IPS-20b (cell line): ENCODE measurements around the gene COL3A1.

Experiments used
- H3K27ac ChIP-seq: one replicate; pipeline ENCODE4 v1.5.1; 2013; ENCODE audit warnings: low read length
- H3K27me3 ChIP-seq: 2 replicates; pipeline ENCODE4 v1.6.1; 2013; ENCODE audit warnings: mild to moderate bottlenecking, low read length, inconsistent platforms; ENCODE audit not compliant: insufficient read depth
- H3K36me3 ChIP-seq: 2 replicates; pipeline ENCODE4 v1.6.1; 2013; ENCODE audit warnings: low read depth, mild to moderate bottlenecking, inconsistent platforms, low read length, moderate library complexity; ENCODE audit not compliant: insufficient read depth
- H3K4me1 ChIP-seq: 2 replicates; pipeline ENCODE4 v1.6.1; 2013; ENCODE audit warnings: mild to moderate bottlenecking, control low read depth, inconsistent platforms, low read length, moderate library complexity; ENCODE audit not compliant: insufficient read depth
- H3K4me3 ChIP-seq: 2 replicates; pipeline ENCODE4 v1.5.1; 2013; ENCODE audit warnings: mild to moderate bottlenecking, low read length, inconsistent platforms
- H3K9ac ChIP-seq: 2 replicates; pipeline ENCODE4 v1.6.1; 2013; ENCODE audit warnings: low read depth, mild to moderate bottlenecking, inconsistent platforms, low read length, moderate library complexity
- H3K9me3 ChIP-seq: 2 replicates; pipeline ENCODE4 v1.6.1; 2013; ENCODE audit warnings: mild to moderate bottlenecking, low read depth, low read length, inconsistent platforms; ENCODE audit not compliant: insufficient read depth

The COL3A1 gene

DNA sequence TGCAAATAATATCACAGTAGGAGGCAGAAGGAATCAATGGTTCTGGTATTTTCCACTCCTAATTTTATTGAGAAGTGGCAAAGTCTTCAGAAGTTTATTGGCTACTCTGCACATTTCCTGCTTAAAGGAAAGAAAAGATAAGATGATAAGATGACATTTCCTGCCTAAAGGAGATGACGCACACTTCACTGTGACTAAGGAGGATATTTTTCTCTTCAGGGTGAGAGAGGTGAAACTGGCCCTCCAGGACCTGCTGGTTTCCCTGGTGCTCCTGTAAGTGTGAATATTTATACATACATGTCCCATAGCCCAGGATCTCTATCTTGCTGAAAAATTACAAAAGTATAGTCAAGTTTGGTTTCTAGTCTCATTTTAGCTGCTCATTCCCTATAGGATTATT, 27.9 kb downstream of the COL3A1 start:
- no peaks in the 10 kb centered on the region for H3K27me3 ChIP-seq
- H3K4me1 ChIP-seq, result no peaks in the 10 kb centered on the region
- H3K9me3 ChIP-seq, result no peaks in the 10 kb centered on the region
- H3K9ac ChIP-seq, result no peak overlapping the region
- H3K36me3 ChIP-seq, result no peaks in the 10 kb centered on the region
- no peak overlapping the region for H3K27ac ChIP-seq
- H3K4me3 ChIP-seq, result no peak overlapping the region

DNA sequence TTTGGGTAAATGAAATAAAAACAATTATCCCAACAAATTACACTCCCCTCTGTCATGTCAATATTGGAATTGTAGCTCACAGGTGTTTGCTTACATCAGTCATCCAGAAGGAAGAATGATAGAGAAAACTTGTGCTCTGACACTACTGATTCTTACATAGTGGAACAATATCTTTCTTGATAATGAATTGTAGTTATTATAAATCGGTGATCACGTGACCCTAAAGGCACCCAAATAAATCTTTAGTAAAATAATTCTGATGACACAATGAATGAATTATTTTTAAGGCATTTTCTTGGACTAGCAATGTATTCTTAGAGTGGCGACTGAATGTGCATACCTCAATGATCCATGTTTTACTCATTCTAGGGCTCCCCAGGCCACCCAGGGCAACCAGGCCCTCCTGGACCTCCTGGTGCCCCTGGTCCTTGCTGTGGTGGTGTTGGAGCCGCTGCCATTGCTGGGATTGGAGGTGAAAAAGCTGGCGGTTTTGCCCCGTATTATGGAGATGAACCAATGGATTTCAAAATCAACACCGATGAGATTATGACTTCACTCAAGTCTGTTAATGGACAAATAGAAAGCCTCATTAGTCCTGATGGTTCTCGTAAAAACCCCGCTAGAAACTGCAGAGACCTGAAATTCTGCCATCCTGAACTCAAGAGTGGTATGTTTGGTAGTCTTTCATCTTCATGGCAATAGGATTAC, 34.5 kb downstream of the COL3A1 start:
- Histone ChIP-seq H3K36me3 (no peaks in the 10 kb centered on the region), H3K9ac (no peak overlapping the region), H3K4me3 (no peak overlapping the region), H3K27ac (no peak overlapping the region), H3K4me1 (no peaks in the 10 kb centered on the region), H3K9me3 (no peaks in the 10 kb centered on the region), H3K27me3 (no peaks in the 10 kb centered on the region)

DNA sequence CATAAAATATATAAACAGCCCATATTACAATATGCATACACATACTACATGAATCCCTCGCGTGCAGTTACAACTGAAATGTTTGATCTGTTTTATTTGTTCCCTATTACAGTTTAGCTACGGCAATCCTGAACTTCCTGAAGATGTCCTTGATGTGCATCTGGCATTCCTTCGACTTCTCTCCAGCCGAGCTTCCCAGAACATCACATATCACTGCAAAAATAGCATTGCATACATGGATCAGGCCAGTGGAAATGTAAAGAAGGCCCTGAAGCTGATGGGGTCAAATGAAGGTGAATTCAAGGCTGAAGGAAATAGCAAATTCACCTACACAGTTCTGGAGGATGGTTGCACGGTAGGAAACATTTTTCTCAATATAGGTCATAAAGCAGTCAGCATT, 36.4 kb downstream of the COL3A1 start:
- Histone ChIP-seq H3K27me3 (no peaks in the 10 kb centered on the region), H3K9me3 (no peaks in the 10 kb centered on the region), H3K4me1 (peaks cover 2% of the 10 kb centered on the region; the same call in 1 of the 2 replicates), H3K36me3 (no peaks in the 10 kb centered on the region), H3K4me3 (no peak overlapping the region), H3K9ac (no peak overlapping the region), H3K27ac (no peak overlapping the region)

DNA sequence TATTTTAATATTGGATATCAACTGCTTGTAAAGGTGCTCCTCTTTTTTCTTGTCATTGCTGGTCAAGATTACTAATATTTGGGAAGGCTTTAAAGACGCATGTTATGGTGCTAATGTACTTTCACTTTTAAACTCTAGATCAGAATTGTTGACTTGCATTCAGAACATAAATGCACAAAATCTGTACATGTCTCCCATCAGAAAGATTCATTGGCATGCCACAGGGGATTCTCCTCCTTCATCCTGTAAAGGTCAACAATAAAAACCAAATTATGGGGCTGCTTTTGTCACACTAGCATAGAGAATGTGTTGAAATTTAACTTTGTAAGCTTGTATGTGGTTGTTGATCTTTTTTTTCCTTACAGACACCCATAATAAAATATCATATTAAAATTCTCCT, 38.2 kb downstream of the COL3A1 start:
- Histone ChIP-seq H3K27me3 (no peaks in the 10 kb centered on the region), H3K4me1 (peaks cover 2% of the 10 kb centered on the region; the same call in 1 of the 2 replicates), H3K4me3 (no peak overlapping the region), H3K9me3 (no peaks in the 10 kb centered on the region), H3K9ac (no peak overlapping the region), H3K27ac (no peak overlapping the region), H3K36me3 (no peaks in the 10 kb centered on the region)

DNA sequence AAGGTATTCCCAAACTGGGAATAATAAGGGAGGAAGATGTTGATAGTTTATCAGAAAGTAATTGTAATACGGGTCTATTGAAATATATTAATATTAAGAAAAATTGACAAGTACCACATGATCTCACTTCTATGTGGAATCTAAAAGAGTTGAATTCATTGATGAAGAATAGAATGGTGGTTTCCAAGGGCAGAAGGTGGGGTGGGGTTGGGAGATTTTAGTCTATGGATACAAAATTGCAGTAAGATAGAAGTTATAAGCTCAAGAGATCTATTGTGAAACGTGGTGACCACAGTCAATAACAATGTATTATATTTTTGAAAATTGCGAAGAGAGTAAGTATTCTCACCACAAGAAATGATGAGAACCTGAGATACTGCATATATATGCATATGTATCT, 38.9 kb downstream of the COL3A1 start:
- Histone ChIP-seq H3K4me3 (no peak overlapping the region), H3K27me3 (no peaks in the 10 kb centered on the region), H3K9ac (no peak overlapping the region), H3K9me3 (no peaks in the 10 kb centered on the region), H3K27ac (no peak overlapping the region), H3K4me1 (peaks cover 2% of the 10 kb centered on the region; the same call in 1 of the 2 replicates), H3K36me3 (no peaks in the 10 kb centered on the region)

DNA sequence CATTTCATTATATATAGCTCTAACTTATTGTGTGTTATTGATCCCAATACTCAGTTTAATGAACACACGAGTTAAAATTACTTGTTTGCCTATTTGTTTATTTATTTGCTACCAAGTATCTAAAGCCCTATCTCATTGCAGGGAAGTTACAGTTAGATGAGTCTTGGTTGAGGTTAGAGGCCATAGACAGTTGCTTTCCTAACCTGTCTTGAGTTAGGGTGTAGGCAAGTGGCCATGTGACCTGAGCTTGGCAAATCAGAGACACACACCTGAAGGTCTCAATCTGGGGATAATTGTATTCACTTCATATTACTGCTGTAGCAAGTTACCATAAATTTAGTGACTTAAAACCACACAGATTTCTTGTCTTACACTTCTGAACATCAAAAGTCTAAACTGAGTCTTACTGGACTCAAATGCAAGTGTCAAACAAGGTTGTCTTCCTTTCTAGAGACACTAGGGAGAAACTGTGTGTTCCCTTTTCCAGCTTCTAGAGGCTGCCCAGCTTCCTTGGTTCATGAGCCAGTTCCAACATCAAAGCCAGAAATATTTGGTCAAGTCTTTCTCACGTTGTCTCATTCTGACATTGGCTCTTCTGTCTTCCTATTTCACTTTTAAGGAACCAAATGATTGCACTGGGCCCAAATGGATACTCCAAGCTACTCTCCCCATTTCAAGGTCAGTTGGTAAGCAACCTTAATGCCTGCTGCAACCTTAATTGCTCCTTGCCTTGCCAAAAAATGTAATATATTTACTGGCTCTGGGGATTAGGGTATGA, 39.7 kb downstream of the COL3A1 start:
- Histone ChIP-seq H3K36me3 (no peaks in the 10 kb centered on the region), H3K27ac (no peak overlapping the region), H3K27me3 (no peaks in the 10 kb centered on the region), H3K9ac (no peak overlapping the region), H3K4me3 (no peak overlapping the region), H3K4me1 (peaks cover 2% of the 10 kb centered on the region; the same call in 1 of the 2 replicates), H3K9me3 (no peaks in the 10 kb centered on the region)

DNA sequence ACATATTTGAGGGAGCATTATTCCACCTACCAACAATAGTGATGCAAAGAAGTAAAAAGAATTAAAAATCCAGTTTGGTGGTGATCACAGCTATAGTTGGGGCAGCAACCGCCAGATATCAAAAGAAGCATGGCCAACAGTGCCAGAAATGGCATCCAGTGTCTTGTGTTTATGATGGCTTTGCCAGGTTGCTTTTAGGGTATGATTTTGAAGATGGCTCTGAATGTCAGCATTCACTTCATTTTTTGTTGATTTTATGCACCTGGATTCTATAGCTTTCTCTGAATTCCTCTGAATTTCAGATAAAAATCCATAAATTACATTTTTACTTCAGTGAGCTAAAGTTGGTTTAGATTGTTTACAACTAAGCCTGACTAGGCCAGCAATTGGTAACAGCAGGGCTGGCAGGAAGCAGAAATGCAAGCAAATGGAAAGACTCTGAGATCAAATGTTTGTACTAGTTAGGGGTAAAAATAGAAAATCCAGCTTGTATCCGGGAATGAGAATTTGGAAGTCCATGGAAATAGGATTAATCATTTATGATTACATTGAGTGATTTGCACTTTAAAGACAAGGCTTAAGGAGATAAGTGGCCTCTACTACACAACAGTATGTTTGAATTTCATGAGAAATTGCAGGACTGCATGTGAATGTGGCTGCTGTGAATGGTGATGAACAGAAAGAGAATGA, 40.4 kb downstream of the COL3A1 start:
- Histone ChIP-seq H3K4me1 (peaks cover 2% of the 10 kb centered on the region; the same call in 1 of the 2 replicates), H3K27ac (no peak overlapping the region), H3K9me3 (no peaks in the 10 kb centered on the region), H3K36me3 (no peaks in the 10 kb centered on the region), H3K27me3 (no peaks in the 10 kb centered on the region), H3K9ac (no peak overlapping the region), H3K4me3 (no peak overlapping the region)

DNA sequence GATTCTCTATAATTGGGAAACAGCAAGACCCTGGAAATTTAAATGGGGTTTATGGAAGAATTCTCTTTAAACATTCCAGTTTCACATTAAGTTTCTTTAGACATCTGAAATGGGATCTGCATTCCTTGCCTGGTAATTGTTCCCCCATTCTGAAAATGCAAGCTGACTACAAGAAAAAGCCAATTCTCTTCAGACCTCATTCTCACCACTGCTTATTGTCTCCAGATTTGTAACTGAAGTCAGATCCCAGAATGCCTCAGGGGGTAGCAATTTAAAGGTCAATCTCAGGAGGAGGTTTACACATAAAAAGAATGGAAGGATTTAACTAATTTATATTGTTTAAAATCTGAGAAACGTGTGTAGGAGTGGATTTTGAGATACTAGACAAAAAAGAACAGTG, 41.2 kb downstream of the COL3A1 start:
- no peaks in the 10 kb centered on the region for H3K27me3 ChIP-seq
- H3K27ac ChIP-seq, result no peak overlapping the region
- H3K4me3 ChIP-seq, result no peak overlapping the region
- H3K9me3 ChIP-seq, result no peaks in the 10 kb centered on the region
- H3K4me1 ChIP-seq, result peaks cover 2% of the 10 kb centered on the region; the same call in 1 of the 2 replicates
- H3K36me3 ChIP-seq, result no peaks in the 10 kb centered on the region
- H3K9ac ChIP-seq, result no peak overlapping the region

DNA sequence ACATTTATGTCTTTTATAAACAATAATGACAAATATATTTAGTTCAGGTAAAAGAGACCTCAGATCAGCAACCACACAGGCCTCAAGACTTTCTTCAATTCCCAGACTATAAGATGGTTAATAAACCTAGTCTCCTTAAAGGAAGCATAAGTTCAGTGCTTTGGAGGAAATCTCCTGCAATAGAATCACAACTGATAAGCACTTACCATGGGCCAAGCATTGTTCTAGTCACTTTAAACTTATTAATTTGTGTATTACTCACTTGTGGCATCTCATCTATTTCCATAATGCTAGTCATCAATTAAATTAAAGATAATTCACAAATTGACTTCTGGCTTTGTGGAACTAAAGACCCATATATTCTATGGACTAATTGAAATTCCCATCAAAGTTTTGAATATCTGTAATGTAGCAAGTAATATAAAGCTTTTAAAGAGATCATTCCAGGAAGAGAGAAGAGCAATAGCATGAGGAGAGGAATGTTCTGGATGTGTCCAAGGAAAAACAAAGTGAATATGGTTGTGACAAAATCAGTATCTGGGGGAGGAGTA, 42.2 kb downstream of the COL3A1 start:
- Histone ChIP-seq H3K27ac (no peak overlapping the region), H3K36me3 (no peaks in the 10 kb centered on the region)

DNA sequence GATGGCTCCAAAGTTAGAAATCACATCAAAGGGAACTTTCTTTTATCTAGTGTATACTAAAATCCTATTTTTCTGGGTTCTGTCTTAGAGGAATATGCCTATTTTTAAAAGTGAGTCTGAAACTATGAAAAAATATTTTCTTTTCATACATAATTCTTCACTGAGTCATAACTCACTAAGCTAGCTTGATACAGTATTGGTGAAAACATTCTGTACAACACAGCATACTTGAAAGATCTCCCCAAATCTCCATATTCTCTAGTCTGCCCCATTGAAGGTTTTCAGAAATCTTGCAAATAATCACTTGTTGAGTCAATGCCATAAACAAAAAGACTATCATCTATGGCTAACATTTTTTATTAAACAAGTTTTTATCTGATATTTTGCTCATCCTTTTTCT, 44.5 kb downstream of the COL3A1 start:
- Histone ChIP-seq H3K9me3 (no peaks in the 10 kb centered on the region), H3K9ac (no peak overlapping the region), H3K4me1 (peaks cover 2% of the 10 kb centered on the region; the same call in 1 of the 2 replicates), H3K27me3 (no peaks in the 10 kb centered on the region), H3K27ac (no peak overlapping the region), H3K36me3 (no peaks in the 10 kb centered on the region), H3K4me3 (no peak overlapping the region)

More for the DNA sequence above, 42.2 kb downstream of the COL3A1 start:
- no peaks in the 10 kb centered on the region for H3K9me3 ChIP-seq
- H3K4me3 ChIP-seq, result no peak overlapping the region
- H3K27me3 ChIP-seq, result no peaks in the 10 kb centered on the region
- H3K9ac ChIP-seq, result no peak overlapping the region
- peaks cover 2% of the 10 kb centered on the region; the same call in 1 of the 2 replicates for H3K4me1 ChIP-seq

DNA sequence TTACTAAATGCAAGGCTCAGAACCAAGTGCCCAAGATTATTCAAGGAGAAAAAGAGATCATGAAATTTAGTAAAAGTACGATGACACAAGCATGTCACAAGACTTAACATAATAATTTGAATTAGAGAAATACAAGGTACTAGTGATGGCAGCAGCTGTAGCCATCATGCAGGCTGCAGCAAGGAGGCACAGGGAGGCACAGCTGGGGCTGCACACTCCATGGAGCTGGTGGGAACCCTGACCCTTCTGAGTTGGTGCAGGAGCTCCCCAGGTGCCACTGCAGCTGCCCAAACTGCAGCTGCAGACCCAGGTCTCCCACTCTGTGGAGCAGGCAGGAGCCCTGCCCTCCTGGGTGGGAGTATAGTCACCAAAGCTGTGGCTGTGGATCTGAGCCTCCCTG, 46.0 kb downstream of the COL3A1 start:
- Histone ChIP-seq H3K27me3 (no peaks in the 10 kb centered on the region), H3K27ac (no peak overlapping the region), H3K4me1 (no peaks in the 10 kb centered on the region; the same call in 1 of the 2 replicates), H3K36me3 (no peaks in the 10 kb centered on the region), H3K4me3 (no peak overlapping the region), H3K9me3 (no peaks in the 10 kb centered on the region), H3K9ac (no peak overlapping the region)
